GM12872 (cell line): ENCODE measurements around the gene PSMB3.

Experiments used
- CTCF ChIP-seq: IDR thresholded peaks from 3 replicates; pipeline ENCODE4 v1.5.1; 2011; ENCODE audit warnings: low read depth, mild to moderate bottlenecking, low read length, moderate library complexity; ENCODE audit not compliant: insufficient read depth

The PSMB3 gene

GRCh38 chr17:38729368-38729885 is 23.1 kb upstream of the PSMB3 start:
- TF ChIP-seq CTCF, result no peak

GRCh38 chr17:38729886-38730525 is 22.5 kb upstream of the PSMB3 start, which contains the start of gene CISD3:
Gene CISD3 (plus strand): TSS chr17:38730341. CDS start chr17:38730359, 18 bp downstream.
- TF ChIP-seq CTCF, result peak; percentile 59; the same call in 1 of the 3 replicates

DNA sequence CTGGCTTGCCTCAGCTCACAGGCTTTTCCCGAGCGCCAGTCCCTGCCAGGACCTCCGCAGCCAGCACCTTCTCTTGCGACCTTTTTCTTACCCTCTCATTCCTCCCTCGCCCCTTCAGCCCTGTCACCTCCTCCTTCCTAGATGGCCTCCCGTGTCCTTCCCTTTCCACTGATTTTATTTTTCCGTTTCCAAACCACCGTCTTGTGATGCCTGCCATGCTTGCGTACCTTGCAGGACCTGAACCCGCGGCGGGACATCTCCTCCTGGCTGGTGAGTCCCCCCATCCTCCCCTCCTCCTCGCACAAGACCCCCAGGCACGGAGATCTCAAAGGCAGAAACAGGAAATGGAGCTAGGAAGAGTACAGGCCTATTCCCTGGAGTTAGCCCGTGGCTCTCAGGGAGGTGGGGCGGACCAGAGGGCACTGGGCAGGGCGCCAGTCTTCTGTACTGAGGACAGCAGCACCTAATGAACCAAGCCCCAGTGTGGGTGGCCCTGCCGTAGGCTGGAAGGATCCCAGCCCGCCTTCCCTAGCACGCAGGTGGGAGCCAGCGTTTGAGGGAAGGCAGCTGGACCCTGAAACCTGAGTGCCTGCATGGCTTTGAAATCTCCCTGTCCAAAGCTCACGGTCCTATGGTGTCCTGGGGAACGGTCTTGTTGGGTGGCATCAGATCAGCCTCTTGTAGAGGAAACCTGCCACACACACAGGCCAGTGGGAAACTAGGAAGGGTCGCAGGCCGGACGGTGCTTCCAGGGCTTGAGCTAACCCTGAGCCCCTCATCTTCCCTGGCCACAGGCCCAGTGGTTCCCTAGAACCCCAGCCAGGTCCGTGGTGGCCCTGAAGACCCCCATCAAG is 21.8 kb upstream of the PSMB3 start:
- no peak for TF ChIP-seq CTCF

DNA sequence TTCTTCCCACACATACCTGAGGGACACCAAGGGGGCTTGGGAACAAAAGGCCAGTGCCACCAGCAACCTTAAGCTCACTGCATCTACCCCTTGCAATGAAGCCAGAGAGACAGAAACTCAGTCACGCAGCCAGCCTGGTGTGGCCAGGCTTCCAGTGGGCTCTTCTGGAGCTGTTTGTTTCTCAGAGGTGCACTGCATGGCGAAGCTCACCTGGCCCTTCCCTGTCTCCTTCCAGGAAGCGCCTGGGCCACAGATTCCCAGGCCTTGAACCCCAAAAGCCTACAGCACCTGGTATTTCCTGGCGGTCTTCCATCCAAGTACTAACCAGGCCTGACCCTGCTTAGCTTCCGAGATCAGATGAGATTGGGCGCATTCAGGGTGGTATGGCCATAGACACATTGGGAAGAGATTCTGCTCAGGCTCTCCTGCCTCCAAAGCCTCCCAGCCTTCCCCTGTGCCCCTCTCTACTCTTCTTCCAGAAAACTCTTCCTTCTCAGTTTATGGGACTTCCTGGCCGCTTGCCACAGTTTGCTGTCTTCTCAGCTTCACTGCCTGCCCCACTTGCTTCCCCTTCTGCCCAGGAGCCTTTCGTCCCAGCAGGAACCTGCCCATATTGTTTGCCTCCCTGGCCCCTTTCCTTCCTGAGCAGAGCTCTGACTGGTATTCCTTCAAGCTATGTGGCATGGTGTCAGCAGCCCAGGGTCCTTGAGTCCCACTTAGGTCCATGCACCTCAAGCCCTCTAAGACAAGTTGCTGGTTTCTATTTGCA is 20.8 kb upstream of the PSMB3 start:
- TF ChIP-seq CTCF, result no peak

DNA sequence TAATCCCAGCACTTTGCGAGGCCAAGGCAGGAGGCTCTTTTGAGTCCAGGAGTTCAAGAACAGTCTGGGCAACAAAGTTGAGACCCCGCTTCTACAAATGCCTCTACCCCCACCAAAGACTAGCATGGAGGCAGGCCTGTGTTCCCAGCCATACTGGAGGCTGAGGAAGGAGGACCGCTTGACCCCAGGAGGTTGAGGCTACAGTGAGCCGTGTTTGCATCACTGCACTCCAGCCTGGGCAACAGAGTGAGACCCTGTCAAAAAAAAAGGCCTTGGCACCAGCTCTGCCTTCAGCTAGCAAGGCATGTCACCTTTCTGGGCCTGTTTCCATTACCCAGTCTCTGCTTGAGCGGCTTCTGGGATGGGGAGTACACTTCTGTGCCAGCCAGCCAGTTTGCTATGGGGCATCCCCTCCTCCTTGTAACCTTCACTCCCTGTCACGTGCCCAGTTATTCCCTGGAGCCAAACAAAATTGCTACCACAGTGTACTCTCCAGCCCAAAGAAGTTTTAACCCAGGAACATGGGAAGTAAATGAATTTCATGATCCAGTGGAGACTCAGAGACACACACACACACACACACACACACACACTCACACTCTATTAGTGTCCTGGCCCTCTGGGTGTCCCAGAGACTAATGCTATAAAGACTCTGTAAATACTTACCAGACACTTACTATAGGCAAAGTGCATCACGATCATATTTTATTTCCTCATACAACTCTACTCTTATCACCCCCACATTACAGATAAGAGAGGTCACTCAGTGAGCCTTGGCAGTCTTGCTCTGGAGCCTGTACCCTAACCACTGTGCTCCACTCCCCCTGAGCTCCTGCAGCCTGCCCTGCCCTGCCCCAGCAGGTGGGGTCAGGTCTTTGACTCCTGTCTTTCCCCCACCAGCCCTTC is 19.9 kb upstream of the PSMB3 start:
- no peak for TF ChIP-seq CTCF

DNA sequence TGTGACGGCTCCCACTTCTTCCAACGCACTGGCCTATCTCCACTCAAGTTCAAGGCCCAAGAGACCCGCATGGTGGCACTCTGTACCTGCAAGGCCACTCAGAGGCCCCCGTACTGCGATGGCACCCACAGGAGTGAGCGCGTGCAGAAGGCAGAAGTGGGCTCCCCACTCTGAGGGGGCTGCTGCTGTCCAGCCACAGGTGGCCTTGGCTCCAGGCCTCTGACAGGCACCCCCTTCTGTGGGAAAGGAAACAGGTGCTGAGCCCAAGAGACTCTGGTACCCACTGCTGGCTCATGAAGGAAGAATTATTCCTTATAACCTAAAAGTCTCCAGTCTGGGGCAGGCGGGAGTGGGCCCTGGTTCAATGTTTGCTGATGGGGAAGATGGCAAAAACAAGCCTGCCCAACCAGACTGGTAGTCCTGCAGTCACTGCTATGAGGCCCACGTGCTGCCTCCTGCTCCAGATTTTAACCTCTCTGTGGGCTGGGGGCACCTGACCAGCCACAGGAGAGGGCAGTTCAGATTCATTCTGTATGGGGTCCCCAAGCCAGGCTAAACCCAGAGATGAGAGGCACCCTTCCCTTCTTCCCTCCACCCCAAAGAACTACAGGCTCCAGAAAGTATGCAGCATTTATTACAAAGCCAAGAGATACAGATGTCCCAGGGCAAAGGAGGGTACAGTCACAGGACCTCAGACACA is 19.1 kb upstream of the PSMB3 start:
- no peak for TF ChIP-seq CTCF
